H9 (cell line): ENCODE results near the gene PAGE2B. TPM values are rescaled to one million over a fixed set of nuclear protein-coding genes. Genes with fewer than 3 reads are reported as not detected.

Experiments used
- DNase-seq: peaks from one replicate; pipeline ENCODE4 v3.0.0-alpha.2; 2017
- H2AFZ ChIP-seq: one replicate; pipeline ENCODE4 v1.6.1; 2013; ENCODE audit warnings: mild to moderate bottlenecking, low read length, control low read depth, moderate library complexity
- H2AK5ac ChIP-seq: 2 replicates; pipeline ENCODE4 v1.6.1; 2013; ENCODE audit warnings: low read length, control low read depth, mixed read lengths; ENCODE audit not compliant: insufficient read length
- H2BK120ac ChIP-seq: one replicate; pipeline ENCODE4 v1.6.1; 2013; ENCODE audit warnings: low read depth, mild to moderate bottlenecking, low read length, control low read depth, inconsistent platforms; ENCODE audit not compliant: poor library complexity, severe bottlenecking
- H2BK12ac ChIP-seq: 2 replicates; pipeline ENCODE4 v1.6.1; 2013; ENCODE audit warnings: low read length, control low read depth, mixed read lengths, low read depth; ENCODE audit not compliant: insufficient read length
- H2BK15ac ChIP-seq: 2 replicates; pipeline ENCODE4 v1.6.1; 2013; ENCODE audit warnings: low read depth, low read length, control low read depth
- H2BK20ac ChIP-seq: one replicate; pipeline ENCODE4 v1.6.1; 2013; ENCODE audit warnings: low read depth, mild to moderate bottlenecking, low read length, control low read depth, inconsistent platforms; ENCODE audit not compliant: poor library complexity, severe bottlenecking
- H2BK5ac ChIP-seq: 2 replicates; pipeline ENCODE4 v1.6.1; 2013; ENCODE audit warnings: low read length, control low read depth, mixed read lengths; ENCODE audit not compliant: insufficient read length
- H3K14ac ChIP-seq: 2 replicates; pipeline ENCODE4 v1.6.1; 2013; ENCODE audit warnings: low read length, control low read depth; ENCODE audit not compliant: insufficient read depth
- H3K18ac ChIP-seq: 2 replicates; pipeline ENCODE4 v1.6.1; 2013; ENCODE audit warnings: low read depth, mild to moderate bottlenecking, mixed read lengths, low read length, control low read depth; ENCODE audit not compliant: insufficient read length
- H3K23ac ChIP-seq: 2 replicates; pipeline ENCODE4 v1.6.1; 2013; ENCODE audit warnings: low read length, control low read depth, mixed read lengths, low read depth; ENCODE audit not compliant: insufficient read length
- H3K23me2 ChIP-seq: 2 replicates; pipeline ENCODE4 v1.6.1; 2013; ENCODE audit warnings: low read depth, mild to moderate bottlenecking, mixed read lengths, low read length, control low read depth; ENCODE audit not compliant: insufficient read length, poor library complexity, severe bottlenecking
- H3K27ac ChIP-seq: 2 replicates; pipeline ENCODE4 v1.5.1; 2013; ENCODE audit warnings: low read length, control low read depth, mixed read lengths, low read depth; ENCODE audit not compliant: insufficient read length
- H3K27me3 ChIP-seq: 2 replicates; pipeline ENCODE4 v1.6.1; 2013; ENCODE audit warnings: low read length, control low read depth, inconsistent platforms; ENCODE audit not compliant: insufficient read depth
- H3K4ac ChIP-seq: 2 replicates; pipeline ENCODE4 v1.6.1; 2013; ENCODE audit warnings: low read depth, mild to moderate bottlenecking, control low read depth, inconsistent platforms, low read length, moderate library complexity
- H3K4me1 ChIP-seq: 2 replicates; pipeline ENCODE4 v1.6.1; 2013; ENCODE audit warnings: low read length, control low read depth, inconsistent platforms; ENCODE audit not compliant: insufficient read depth
- H3K4me2 ChIP-seq: 2 replicates; pipeline ENCODE4 v1.6.1; 2013; ENCODE audit warnings: low read length, control low read depth, mixed read lengths; ENCODE audit not compliant: insufficient read length, insufficient read depth
- H3K56ac ChIP-seq: 2 replicates; pipeline ENCODE4 v1.6.1; 2013; ENCODE audit warnings: low read depth, mild to moderate bottlenecking, mixed read lengths, low read length, control low read depth; ENCODE audit not compliant: insufficient read length
- H3K79me1 ChIP-seq: 2 replicates; pipeline ENCODE4 v1.6.1; 2013; ENCODE audit warnings: low read depth, mild to moderate bottlenecking, moderate library complexity, low read length, control low read depth, inconsistent platforms; ENCODE audit not compliant: insufficient read depth, poor library complexity, severe bottlenecking
- H3K79me2 ChIP-seq: 2 replicates; pipeline ENCODE4 v1.6.1; 2013; ENCODE audit warnings: low read length, control low read depth, inconsistent platforms; ENCODE audit not compliant: insufficient read depth
- H3K9ac ChIP-seq: 2 replicates; pipeline ENCODE4 v1.6.1; 2013; ENCODE audit warnings: low read length, control low read depth, mixed read lengths; ENCODE audit not compliant: insufficient read length; ENCODE audit errors: extremely low read depth
- H3K9me3 ChIP-seq: one replicate; pipeline ENCODE4 v1.6.1; 2013; ENCODE audit warnings: low read depth, low read length, inconsistent platforms; ENCODE audit not compliant: control insufficient read depth
- H3T11ph ChIP-seq: one replicate; pipeline ENCODE4 v1.6.1; 2013; ENCODE audit warnings: mild to moderate bottlenecking, low read length, control low read depth, inconsistent platforms
- H4K20me1 ChIP-seq: one replicate; pipeline ENCODE4 v1.6.1; 2013; ENCODE audit not compliant: control insufficient read depth, insufficient read length, insufficient read depth
- H4K5ac ChIP-seq: 2 replicates; pipeline ENCODE4 v1.6.1; 2013; ENCODE audit warnings: low read depth, mild to moderate bottlenecking, mixed read lengths, low read length, control low read depth; ENCODE audit not compliant: insufficient read length
- H4K8ac ChIP-seq: replicated peaks from 2 replicates; pipeline ENCODE4 v1.6.1; 2013; ENCODE audit warnings: low read length, control low read depth, mixed read lengths, low read depth; ENCODE audit not compliant: insufficient read length
- H4K91ac ChIP-seq: 2 replicates; pipeline ENCODE4 v1.6.1; 2013; ENCODE audit warnings: low read depth, mild to moderate bottlenecking, moderate library complexity, mixed read lengths, low read length, control low read depth; ENCODE audit not compliant: insufficient read length
- H3K27ac Mint-ChIP-seq, 3 experiments: 2 replicates in 2 of 3; 3 replicates in 1 of 3; pipeline ENCODE4 v1.8.0; 2020 to 2021; ENCODE audit warnings: mixed read lengths in 3 of 3, mild to moderate bottlenecking in 1 of 3, moderate library complexity in 1 of 3
- H3K27me3 Mint-ChIP-seq: 2 replicates; pipeline ENCODE4 v1.8.0; 2021; ENCODE audit warnings: low read depth, mild to moderate bottlenecking, moderate library complexity, mixed read lengths
- H3K36me3 Mint-ChIP-seq, 3 experiments: 2 replicates in 2 of 3; 3 replicates in 1 of 3; pipeline ENCODE4 v1.8.0; 2020 to 2021; ENCODE audit warnings: low read depth in 3 of 3, mixed read lengths in 3 of 3; ENCODE audit not compliant: insufficient read depth in 1 of 3
- H3K4me1 Mint-ChIP-seq, 2 experiments: 2 replicates each; pipeline ENCODE4 v1.8.0; 2020; ENCODE audit warnings: mixed read lengths in 2 of 2
- H3K4me3 Mint-ChIP-seq, 2 experiments: 2 replicates in 1 of 2; 3 replicates in 1 of 2; pipeline ENCODE4 v1.8.0; 2020 to 2021; ENCODE audit warnings: mild to moderate bottlenecking in 2 of 2, mixed read lengths in 2 of 2, moderate library complexity in 1 of 2
- H3K9me3 Mint-ChIP-seq, 2 experiments: 2 replicates in 1 of 2; 3 replicates in 1 of 2; pipeline ENCODE4 v1.8.0; 2020; ENCODE audit warnings: mild to moderate bottlenecking in 2 of 2, mixed read lengths in 2 of 2, moderate library complexity in 1 of 2
- CTCF ChIP-seq: fragments of 200-600 bp; sonication (generic); conservative IDR thresholded peaks from 3 replicates; pipeline ENCODE4 v1.8.0; 2021; ENCODE audit warnings: antibody characterized with exemption, mild to moderate bottlenecking
- WGBS: extraction: QIAGEN DNeasy Blood & Tissue Kit; methylation state at CpG from one replicate; pipeline ENCODE4 v1.1.7; 2013; ENCODE audit warnings: missing lambda C conversion rate, low lambda C conversion rate, mixed read lengths; ENCODE audit not compliant: insufficient read length; ENCODE audit errors: extremely low coverage; 5-methylcytosine and 5-hydroxymethylcytosine counted together
- total RNA-seq: library from RNA; stranded (reverse); gene quantifications from 2 replicates; pipeline ENCODE4 v1.2.1, GENCODE V29; 2021

Gene PAGE2B
- total RNA-seq, 1 experiment from 2014 or later = not detected

- Mint-ChIP-seq H3K4me3 (no peak overlapping the region), H3K4me1 (peaks cover 11% of the 10 kb centered on the region in 2 experiments; a peak in 3 of 4 replicates), H3K36me3 (no peaks in the 10 kb centered on the region; a peak in 2 of 7 replicates), H3K27ac (no peak overlapping the region), H3K9me3 (peaks cover 54 to 66% of the 10 kb centered on the region in 2 experiments), H3K27me3 (no peaks in the 10 kb centered on the region; the same call in 1 of the 2 replicates)
- no peak for DNase-seq
- Histone ChIP-seq H3K23ac (no peak overlapping the region), H2AFZ (no peak overlapping the region), H3K4me1 (no peaks in the 10 kb centered on the region), H3K23me2 (no peaks in the 10 kb centered on the region), H3K4ac (no peak overlapping the region), H2BK20ac (no peak overlapping the region), H3K9me3 (peaks cover 26% of the 10 kb centered on the region), H3K9ac (no peak overlapping the region), H4K20me1 (no peaks in the 10 kb centered on the region), H4K5ac (no peak overlapping the region), H2BK5ac (no peak overlapping the region), H3K79me1 (no peaks in the 10 kb centered on the region), H2AK5ac (no peak overlapping the region), H4K91ac (no peak overlapping the region), H2BK120ac (no peak overlapping the region), H3K56ac (no peak overlapping the region), H3K4me2 (no peak overlapping the region), H3K79me2 (no peaks in the 10 kb centered on the region), H2BK15ac (no peak overlapping the region), H3T11ph (no peak overlapping the region), H3K27me3 (no peaks in the 10 kb centered on the region), H2BK12ac (no peak overlapping the region), H4K8ac (no peak overlapping the region), H3K14ac (no peak overlapping the region), H3K27ac (no peak overlapping the region), H3K18ac (no peak overlapping the region)
- no peak for TF ChIP-seq CTCF
- WGBS = 100% methylated on average over 1 of the region's 2 CpGs
These were observed 48.0 kb upstream of the PAGE2B start for GRCh38 chrX:55026840-55027239.
